ENCODE results near the gene NEDD9.

The NEDD9 gene

GRCh38 chr6:11197850-11198249 lies 34.6 kb downstream of the NEDD9 start:
- no peak for DNase-seq

GRCh38 chr6:11197175-11197536 lies 35.3 kb downstream of the NEDD9 start:
- no peak for DNase-seq

- DNase-seq: no peak
Observed at GRCh38 chr6:11196511-11197174, 35.8 kb downstream of the NEDD9 start.

- DNase-seq: no peak
Observed at GRCh38 chr6:11194356-11195218, 37.9 kb downstream of the NEDD9 start.

- no peak for DNase-seq
Observed at GRCh38 chr6:11193434-11193833, 39.0 kb downstream of the NEDD9 start.

GRCh38 chr6:11192167-11192566 lies 40.3 kb downstream of the NEDD9 start:
- DNase-seq: no peak

- DNase-seq: no peak
Observed at GRCh38 chr6:11190625-11191245, 41.7 kb downstream of the NEDD9 start.

- DNase-seq: no peak
Observed at GRCh38 chr6:11189865-11190624, 42.4 kb downstream of the NEDD9 start.

GRCh38 chr6:11188161-11188915 lies 44.1 kb downstream of the NEDD9 start:
- DNase-seq: no peak

GRCh38 chr6:11187301-11187700 lies 45.2 kb downstream of the NEDD9 start:
- no peak for DNase-seq

GRCh38 chr6:11185204-11185842 lies 47.1 kb downstream of the NEDD9 start:
- DNase-seq: no peak

GRCh38 chr6:11183761-11184362 lies 48.6 kb downstream of the NEDD9 start:
- DNase-seq: no peak

GRCh38 chr6:11181478-11182136 lies 50.9 kb downstream of the NEDD9 start:
- no peak for DNase-seq

- DNase-seq: no peak
Observed at GRCh38 chr6:11179419-11180202, 52.9 kb downstream of the NEDD9 start.

- no peak for DNase-seq
Observed at GRCh38 chr6:11179088-11179418, 53.4 kb downstream of the NEDD9 start.

GRCh38 chr6:11177271-11177670 lies 55.2 kb downstream of the NEDD9 start:
- no peak for DNase-seq

- no peak for DNase-seq
Observed at GRCh38 chr6:11174242-11174611, 58.2 kb downstream of the NEDD9 start.

- peak; percentile 5 for DNase-seq
Observed at GRCh38 chr6:11172501-11173327, 59.8 kb downstream of the NEDD9 start.

GRCh38 chr6:11171952-11172351 lies 60.5 kb downstream of the NEDD9 start:
- DNase-seq: no peak
